IMR-90 (cell line): ENCODE data around the gene IGFBP6. TPM values are rescaled to one million over a fixed set of nuclear protein-coding genes. Genes with fewer than 3 reads are reported as not detected.

Experiments
- ATAC-seq: fragments of 200-7000 bp; cut with Tn5 transposase; 2 replicates; pipeline ENCODE4 v1.9.1; 2020; ENCODE audit warnings: low read depth, mild to moderate bottlenecking, moderate library complexity
- BruUV-seq: library from RNA; stranded (reverse); fragments of 400-500 nt; replicated peaks from 2 replicates; lab custom pipeline; 2021; lab: Mats Ljungman, UMichigan
- CTCF ChIA-PET: fragments of 300-600 bp; formaldehyde crosslinking; extraction: SDS; loops from one replicate; lab custom pipeline; 2021; ENCODE audit warnings: antibody characterized with exemption; lab: Yijun Ruan, JAX
- POLR2A ChIA-PET: fragments of 300-600 bp; sonication (Branson Sonifier 250); formaldehyde crosslinking; loops from one replicate; lab custom pipeline; 2022; ENCODE audit warnings: antibody characterized with exemption; ENCODE audit not compliant: unreplicated experiment; lab: Charles Lee
- DNase-seq: peaks from one replicate; pipeline ENCODE4 v3.0.0; 2013
- H2AFZ ChIP-seq: replicated peaks from 2 replicates; pipeline ENCODE3; 2013; ENCODE audit warnings: low read length, mild to moderate bottlenecking; ENCODE audit not compliant: poor library complexity
- H2AK5ac ChIP-seq: 2 replicates; pipeline ENCODE4 v1.6.1; 2013; ENCODE audit warnings: low read depth, low read length, inconsistent platforms
- H2AK9ac ChIP-seq: replicated peaks from 2 replicates; pipeline ENCODE3; 2013; ENCODE audit warnings: mild to moderate bottlenecking, low read depth, low read length, moderate library complexity; ENCODE audit not compliant: poor library complexity
- H2BK120ac ChIP-seq: 2 replicates; pipeline ENCODE4 v1.6.1; 2013; ENCODE audit warnings: low read depth, low read length, inconsistent platforms
- H2BK15ac ChIP-seq: 3 replicates; pipeline ENCODE4 v1.6.1; 2013; ENCODE audit warnings: low read depth, low read length, inconsistent platforms
- H2BK20ac ChIP-seq: 2 replicates; pipeline ENCODE4 v1.6.1; 2013; ENCODE audit warnings: low read depth, mild to moderate bottlenecking, inconsistent platforms, low read length, moderate library complexity
- H2BK5ac ChIP-seq: 2 replicates; pipeline ENCODE4 v1.6.1; 2013; ENCODE audit warnings: mild to moderate bottlenecking, low read depth, low read length, inconsistent platforms; ENCODE audit not compliant: poor library complexity, severe bottlenecking
- H3K14ac ChIP-seq: replicated peaks from 2 replicates; pipeline ENCODE4 v1.6.1; 2013; ENCODE audit warnings: low read depth, low read length, inconsistent platforms
- H3K18ac ChIP-seq: 2 replicates; pipeline ENCODE4 v1.6.1; 2013; ENCODE audit warnings: low read depth, low read length, control low read depth
- H3K23ac ChIP-seq: 2 replicates; pipeline ENCODE4 v1.6.1; 2013; ENCODE audit warnings: low read depth, low read length, inconsistent platforms
- H3K27ac ChIP-seq: 2 replicates; pipeline ENCODE4 v1.5.1; 2013; ENCODE audit warnings: mild to moderate bottlenecking, control low read depth, low read length; ENCODE audit not compliant: insufficient read depth
- H3K27me3 ChIP-seq: 2 replicates; pipeline ENCODE4 v1.6.1; 2013; ENCODE audit warnings: low read length; ENCODE audit not compliant: control insufficient read depth, insufficient read depth
- H3K36me3 ChIP-seq: 2 replicates; pipeline ENCODE4 v1.6.1; 2013; ENCODE audit warnings: low read length, mixed read lengths; ENCODE audit not compliant: control insufficient read depth, insufficient read depth
- H3K4ac ChIP-seq: 2 replicates; pipeline ENCODE4 v1.6.1; 2013; ENCODE audit warnings: low read depth, low read length, inconsistent platforms
- H3K4me1 ChIP-seq: 2 replicates; pipeline ENCODE4 v1.6.1; 2013; ENCODE audit warnings: low read length, mixed read lengths; ENCODE audit not compliant: control insufficient read depth, insufficient read depth
- H3K4me2 ChIP-seq: 2 replicates; pipeline ENCODE4 v1.6.1; 2013; ENCODE audit warnings: low read depth, mild to moderate bottlenecking, control low read depth, low read length, moderate library complexity
- H3K4me3 ChIP-seq: 2 replicates; pipeline ENCODE4 v1.5.1; 2013; ENCODE audit warnings: low read depth, mild to moderate bottlenecking, control low read depth, low read length, moderate library complexity; ENCODE audit not compliant: insufficient read depth
- H3K56ac ChIP-seq: 2 replicates; pipeline ENCODE4 v1.6.1; 2013; ENCODE audit warnings: low read length, inconsistent platforms; ENCODE audit not compliant: insufficient read depth; ENCODE audit errors: extremely low read depth
- H3K79me1 ChIP-seq, 2 experiments: 2 replicates each; pipeline ENCODE4 v1.6.1; 2013; ENCODE audit warnings: low read length in 2 of 2, inconsistent platforms in 1 of 2, low read depth in 1 of 2
- H3K9ac ChIP-seq: 2 replicates; pipeline ENCODE4 v1.6.1; 2013; ENCODE audit warnings: low read depth, low read length, control low read depth
- H3K9me1 ChIP-seq: 2 replicates; pipeline ENCODE4 v1.6.1; 2013; ENCODE audit warnings: low read length, inconsistent platforms; ENCODE audit not compliant: insufficient read depth
- H3K9me3 ChIP-seq: 2 replicates; pipeline ENCODE4 v1.6.1; 2013; ENCODE audit warnings: low read length; ENCODE audit not compliant: control insufficient read depth, insufficient read depth
- H4K20me1 ChIP-seq: 2 replicates; pipeline ENCODE4 v1.6.1; 2013; ENCODE audit warnings: low read length, inconsistent platforms; ENCODE audit not compliant: insufficient read depth
- H4K5ac ChIP-seq: 2 replicates; pipeline ENCODE4 v1.6.1; 2013; ENCODE audit warnings: mild to moderate bottlenecking, low read depth, low read length, control low read depth
- H4K8ac ChIP-seq, 2 experiments: 2 replicates each; pipeline ENCODE4 v1.6.1; 2013; ENCODE audit warnings: low read depth in 2 of 2, low read length in 2 of 2, control low read depth in 1 of 2, inconsistent platforms in 1 of 2
- H4K91ac ChIP-seq: 2 replicates; pipeline ENCODE4 v1.6.1; 2013; ENCODE audit warnings: low read depth, low read length, inconsistent platforms; ENCODE audit not compliant: insufficient read depth
- CHD1 ChIP-seq: IDR thresholded peaks from 2 replicates; pipeline ENCODE4 v1.6.1; 2012; ENCODE audit warnings: low read depth, low read length, improper control_type of control experiment
- ELK1 ChIP-seq: fragments of 150-350 bp; IDR thresholded peaks from 2 replicates; pipeline ENCODE4 v1.6.1; 2016; ENCODE audit warnings: low read depth, mild to moderate bottlenecking, low read length, moderate library complexity, borderline replicate concordance
- MAFK ChIP-seq: IDR thresholded peaks from 2 replicates; pipeline ENCODE4 v1.6.1; 2012; ENCODE audit warnings: low read depth, low read length, improper control_type of control experiment
- MXI1 ChIP-seq: IDR thresholded peaks from 2 replicates; pipeline ENCODE4 v1.6.1; 2012; ENCODE audit warnings: low read depth, mild to moderate bottlenecking, low read length, moderate library complexity, borderline replicate concordance
- POLR2A ChIP-seq: IDR thresholded peaks from 2 replicates; pipeline ENCODE4 v1.6.1; 2012; ENCODE audit warnings: mild to moderate bottlenecking, low read depth, low read length
- RFX5 ChIP-seq: IDR thresholded peaks from 2 replicates; pipeline ENCODE4 v1.8.0; 2012; ENCODE audit warnings: low read depth, mild to moderate bottlenecking, low read length, moderate library complexity
- WGBS, 2 experiments: methylation state at CpG; one replicate each; pipeline versions ENCODE4 v1.1.5 to v1.1.7; 2013; ENCODE audit warnings: missing lambda C conversion rate in 2 of 2; ENCODE audit not compliant: insufficient read length in 1 of 2; ENCODE audit errors: extremely low coverage in 2 of 2; 5-methylcytosine and 5-hydroxymethylcytosine counted together
- dilution Hi-C: fragments of 300-500 bp; cut with HindIII; formaldehyde crosslinking; loops from one replicate; pipeline ENCODE4 v1.14.3; 2018; ENCODE audit warnings: low sequenced_read_pairs; ENCODE audit not compliant: unreplicated experiment
- in situ Hi-C: fragments of 300-500 bp; cut with MboI; formaldehyde crosslinking; loops from 3 replicates; pipeline ENCODE4 v1.14.3; 2019; ENCODE audit warnings: low sequenced_read_pairs, inconsistent platforms, mixed read lengths
- intact Hi-C: fragments of 100-400 bp; cut with micrococcal nuclease; formaldehyde crosslinking; loops from 2 replicates; pipeline ENCODE4 v1.10.0; 2022
- polyA plus RNA-seq, 3 experiments: library from polyadenylated mRNA; depleted of rRNA; stranded (reverse); fragments of >200 nt; gene quantifications; 2 replicates each; pipeline ENCODE4 v1.2.3, GENCODE V29; 2012; ENCODE audit warnings: low replicate concordance in 1 of 3
- total RNA-seq: library from RNA; depleted of rRNA; stranded (reverse); fragments of >200 nt; gene quantifications from 2 replicates; pipeline ENCODE4 v1.2.3, GENCODE V29; 2012

The IGFBP6 gene
- total and polyA plus RNA-seq, 2 of the 4 experiments (the other 2 are of a cell fraction): 124 to 337 TPM

GRCh38 chr12:53073881-53074280 is 23.6 kb upstream of the IGFBP6 start:
- in situ Hi-C loops: no loop called here
- Histone ChIP-seq H3K36me3 (peaks cover 29% of the 10 kb centered on the region), H2BK5ac (no peak overlapping the region)

More at GRCh38 chr12:53073881-53074280, 23.6 kb upstream of the IGFBP6 start:
- Histone ChIP-seq H3K4me2 (no peak overlapping the region), H3K23ac (no peak overlapping the region), H2AK9ac (no peak overlapping the region), H4K20me1 (no peaks in the 10 kb centered on the region), H3K4me1 (peaks cover 17% of the 10 kb centered on the region), H2BK120ac (no peak overlapping the region), H3K18ac (no peak overlapping the region), H3K79me1 (peaks cover 31 to 69% of the 10 kb centered on the region in 2 experiments), H3K4ac (no peak overlapping the region), H4K91ac (no peak overlapping the region), H3K14ac (no peak overlapping the region), H2AFZ (no peak overlapping the region), H3K56ac (no peak overlapping the region), H2BK20ac (no peak overlapping the region), H3K27ac (no peak overlapping the region), H3K9ac (no peak overlapping the region), H3K27me3 (no peaks in the 10 kb centered on the region), H4K8ac (no peak overlapping the region), H3K4me3 (no peak overlapping the region), H3K9me3 (no peaks in the 10 kb centered on the region), H3K9me1 (peaks cover 19% of the 10 kb centered on the region), H4K5ac (no peak overlapping the region), H2AK5ac (no peak overlapping the region), H2BK15ac (no peak overlapping the region; the same call in 2 of the 3 replicates)
- ChIA-PET POLR2A (interaction anchor here (0.7 kb wide), 1 partner anchor 11 kb away, joined by 3 read pairs; no protein-coding TSS in a partner anchor), CTCF (no interaction called here)
- no peak for DNase-seq
- WGBS, 2 experiments: 75% methylated on average over 1 of the region's 6 CpGs; no CpG with 5 or more reads in 1 of the 2 experiments
- TF ChIP-seq POLR2A (no peak), MAFK (no peak), CHD1 (no peak), ELK1 (no peak), RFX5 (no peak), MXI1 (no peak)
- intact Hi-C loops (no loop called here), dilution Hi-C loops (no loop called here)
- ATAC-seq: no peak
- no TSS peak for BruUV-seq
